ENCODE data around the gene SCN9A.
"Not testable (repeated sequence)": the region's sequence is repeated elsewhere in the genome, so short reads cannot be mapped to it uniquely, and the experiment has no call there.

Gene SCN9A

DNA sequence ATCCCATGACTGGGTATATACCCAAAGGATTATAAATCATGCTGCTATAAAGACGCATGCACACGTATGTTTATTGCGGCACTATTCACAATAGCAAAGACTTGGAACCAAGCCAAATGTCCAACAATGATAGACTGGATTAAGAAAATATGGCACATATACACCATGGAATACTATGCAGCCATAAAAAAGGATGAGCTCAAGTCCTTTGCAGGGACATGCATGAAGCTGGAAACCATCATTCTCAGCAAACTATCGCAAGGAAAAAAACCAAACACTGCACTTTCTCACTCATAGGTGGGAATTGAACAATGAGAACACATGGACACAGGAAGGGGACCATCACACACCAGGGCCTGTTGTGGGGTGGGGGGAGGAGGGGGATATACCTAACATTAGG lies 165.8 kb downstream of the SCN9A start:
- not testable (repeated sequence) for H3K27ac ChIP-seq (ENCODE audit: low read depth, low read length); H3K9ac ChIP-seq (ENCODE audit: low read depth, low read length); H3K27me3 ChIP-seq (ENCODE audit: insufficient read depth, low read length); H3K36me3 ChIP-seq (ENCODE audit: insufficient read depth, low read length); H3K9me3 ChIP-seq (ENCODE audit: insufficient read depth, low read depth, low read length); H3K4me3 ChIP-seq (ENCODE audit: low read length); H3K4me1 ChIP-seq (ENCODE audit: insufficient read depth, low read length)
- WGBS = 100% methylated on average over 1 of the region's 4 CpGs

DNA sequence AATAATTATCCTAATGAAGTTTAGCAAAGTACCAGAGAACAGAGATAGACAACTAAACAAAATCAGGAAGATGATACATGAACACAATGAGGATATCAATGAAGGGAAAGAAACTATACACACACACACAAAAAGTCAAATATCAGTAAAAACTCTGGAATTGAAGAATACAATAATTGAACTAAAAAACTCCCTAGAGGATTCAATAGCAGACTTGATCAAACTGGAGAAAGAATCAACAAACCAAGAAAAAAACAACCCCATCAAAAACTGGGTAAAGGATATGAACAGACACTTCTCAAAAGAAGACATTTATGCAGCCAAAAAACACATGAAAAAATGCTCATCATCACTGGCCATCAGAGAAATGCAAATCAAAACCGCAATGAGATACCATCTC lies 166.4 kb downstream of the SCN9A start:
- not testable (repeated sequence) for H3K27ac ChIP-seq (ENCODE audit: low read depth, low read length); H3K4me1 ChIP-seq (ENCODE audit: insufficient read depth, low read length); H3K36me3 ChIP-seq (ENCODE audit: insufficient read depth, low read length); H3K9me3 ChIP-seq (ENCODE audit: insufficient read depth, low read depth, low read length); H3K4me3 ChIP-seq (ENCODE audit: low read length); H3K9ac ChIP-seq (ENCODE audit: low read depth, low read length); H3K27me3 ChIP-seq (ENCODE audit: insufficient read depth, low read length)
- no CpG with 5 or more reads among the region's 1 CpG for WGBS

DNA sequence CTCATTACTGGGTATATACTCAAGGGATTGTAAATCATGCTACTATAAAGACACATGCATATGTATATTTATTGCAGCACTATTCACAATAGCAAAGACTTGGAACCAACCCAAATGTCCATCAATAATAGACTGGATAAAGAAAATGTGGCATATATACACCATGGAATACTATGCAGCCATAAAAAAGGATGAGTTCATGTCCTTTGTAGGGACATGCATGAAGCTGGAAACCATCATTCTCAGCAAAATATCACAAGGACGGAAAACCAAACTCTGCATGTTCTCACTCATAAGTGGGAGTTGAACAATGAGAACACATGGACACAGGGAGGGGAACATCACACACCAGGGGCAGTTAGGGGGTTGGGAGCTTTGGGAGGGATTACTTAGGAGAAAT lies 169.6 kb downstream of the SCN9A start:
- no CpG with 5 or more reads among the region's 1 CpG for WGBS
- H3K9ac ChIP-seq (ENCODE audit: low read depth, low read length); H3K4me3 ChIP-seq (ENCODE audit: low read length); H3K36me3 ChIP-seq (ENCODE audit: insufficient read depth, low read length); H3K27me3 ChIP-seq (ENCODE audit: insufficient read depth, low read length); H3K27ac ChIP-seq (ENCODE audit: low read depth, low read length); H3K9me3 ChIP-seq (ENCODE audit: insufficient read depth, low read depth, low read length); H3K4me1 ChIP-seq (ENCODE audit: insufficient read depth, low read length): not testable (repeated sequence)

- Histone ChIP-seq H3K4me3 (ENCODE audit: low read length) (no peak overlapping the region), H3K9me3 (ENCODE audit: insufficient read depth, low read depth, low read length) (peaks cover 3% of the 10 kb centered on the region; the same call in 1 of the 2 replicates), H3K9ac (ENCODE audit: low read depth, low read length) (no peak overlapping the region), H3K4me1 (ENCODE audit: insufficient read depth, low read length) (no peaks in the 10 kb centered on the region), H3K27ac (ENCODE audit: low read depth, low read length) (no peak overlapping the region), H3K27me3 (ENCODE audit: insufficient read depth, low read length) (no peaks in the 10 kb centered on the region), H3K36me3 (ENCODE audit: insufficient read depth, low read length) (no peaks in the 10 kb centered on the region)
Measured at GRCh38 chr2:166202778-166203177, 173.0 kb downstream of the SCN9A start.

DNA sequence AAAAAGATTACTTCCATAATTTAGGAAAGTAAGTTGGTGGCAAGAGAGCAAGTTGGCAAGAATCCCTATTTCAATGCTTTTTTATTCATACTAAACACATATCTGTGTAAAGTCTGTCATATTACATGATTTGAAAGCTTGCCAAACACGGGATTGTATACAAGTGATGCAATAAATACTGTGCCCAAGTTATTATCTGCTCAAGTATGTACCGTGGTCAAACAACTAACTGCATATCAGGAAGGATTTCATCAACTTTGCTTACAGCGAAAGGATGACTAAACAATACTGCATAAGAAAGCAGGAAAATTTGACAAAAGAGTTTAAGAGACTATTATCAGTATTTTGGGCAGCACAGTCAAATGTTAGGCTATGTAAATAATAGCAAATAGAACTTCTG lies 178.3 kb downstream of the SCN9A start:
- Histone ChIP-seq H3K27ac (ENCODE audit: low read depth, low read length) (no peak overlapping the region), H3K9ac (ENCODE audit: low read depth, low read length) (no peak overlapping the region), H3K36me3 (ENCODE audit: insufficient read depth, low read length) (no peaks in the 10 kb centered on the region), H3K27me3 (ENCODE audit: insufficient read depth, low read length) (no peaks in the 10 kb centered on the region), H3K4me1 (ENCODE audit: insufficient read depth, low read length) (no peaks in the 10 kb centered on the region), H3K9me3 (ENCODE audit: insufficient read depth, low read depth, low read length) (no peaks in the 10 kb centered on the region), H3K4me3 (ENCODE audit: low read length) (no peak overlapping the region)
- 96% methylated on average over 3 of the region's 3 CpGs for WGBS

- no CpG with 5 or more reads among the region's 2 CpGs for WGBS
- Histone ChIP-seq H3K27ac (ENCODE audit: low read depth, low read length) (no peak overlapping the region), H3K9ac (ENCODE audit: low read depth, low read length) (no peak overlapping the region), H3K27me3 (ENCODE audit: insufficient read depth, low read length) (no peaks in the 10 kb centered on the region), H3K36me3 (ENCODE audit: insufficient read depth, low read length) (no peaks in the 10 kb centered on the region), H3K4me1 (ENCODE audit: insufficient read depth, low read length) (no peaks in the 10 kb centered on the region), H3K9me3 (ENCODE audit: insufficient read depth, low read depth, low read length) (no peaks in the 10 kb centered on the region), H3K4me3 (ENCODE audit: low read length) (no peak overlapping the region)
Measured at GRCh38 chr2:166193407-166193806, 182.3 kb downstream of the SCN9A start.

GRCh38 chr2:166188084-166188483 lies 187.7 kb downstream of the SCN9A start:
- Histone ChIP-seq H3K4me3 (ENCODE audit: low read length) (no peak overlapping the region), H3K4me1 (ENCODE audit: insufficient read depth, low read length) (peaks cover 12% of the 10 kb centered on the region), H3K36me3 (ENCODE audit: insufficient read depth, low read length) (no peaks in the 10 kb centered on the region), H3K9me3 (ENCODE audit: insufficient read depth, low read depth, low read length) (no peaks in the 10 kb centered on the region), H3K27ac (ENCODE audit: low read depth, low read length) (no peak overlapping the region), H3K27me3 (ENCODE audit: insufficient read depth, low read length) (no peaks in the 10 kb centered on the region), H3K9ac (ENCODE audit: low read depth, low read length) (no peak overlapping the region)
- 68% methylated on average over 3 of the region's 3 CpGs for WGBS

DNA sequence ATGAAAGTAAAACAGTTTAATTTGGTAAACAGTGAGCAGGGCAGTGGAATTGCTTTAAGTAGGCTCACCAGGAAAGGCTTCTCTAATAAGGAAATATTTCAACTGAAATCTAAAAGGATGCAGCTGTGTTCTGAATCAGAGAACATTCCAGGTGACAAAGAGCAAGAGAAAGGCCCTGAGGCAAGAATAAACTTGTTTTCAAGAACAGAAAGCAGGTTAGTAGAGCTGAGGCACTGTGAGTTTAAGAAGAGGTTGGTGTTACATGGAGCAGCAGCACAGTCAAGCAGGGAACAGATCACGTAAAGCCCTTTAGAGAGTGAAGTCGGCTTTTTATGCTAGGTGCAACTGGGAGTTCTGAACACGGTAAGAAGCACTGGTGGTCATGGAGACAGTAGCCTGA lies 191.0 kb downstream of the SCN9A start:
- Histone ChIP-seq H3K27me3 (ENCODE audit: insufficient read depth, low read length) (no peaks in the 10 kb centered on the region), H3K36me3 (ENCODE audit: insufficient read depth, low read length) (no peaks in the 10 kb centered on the region), H3K4me3 (ENCODE audit: low read length) (no peak overlapping the region), H3K27ac (ENCODE audit: low read depth, low read length) (no peak overlapping the region), H3K4me1 (ENCODE audit: insufficient read depth, low read length) (peaks cover 12% of the 10 kb centered on the region), H3K9me3 (ENCODE audit: insufficient read depth, low read depth, low read length) (no peaks in the 10 kb centered on the region), H3K9ac (ENCODE audit: low read depth, low read length) (no peak overlapping the region)
- 86% methylated on average over 3 of the region's 3 CpGs for whole genome bisulfite sequencing

DNA sequence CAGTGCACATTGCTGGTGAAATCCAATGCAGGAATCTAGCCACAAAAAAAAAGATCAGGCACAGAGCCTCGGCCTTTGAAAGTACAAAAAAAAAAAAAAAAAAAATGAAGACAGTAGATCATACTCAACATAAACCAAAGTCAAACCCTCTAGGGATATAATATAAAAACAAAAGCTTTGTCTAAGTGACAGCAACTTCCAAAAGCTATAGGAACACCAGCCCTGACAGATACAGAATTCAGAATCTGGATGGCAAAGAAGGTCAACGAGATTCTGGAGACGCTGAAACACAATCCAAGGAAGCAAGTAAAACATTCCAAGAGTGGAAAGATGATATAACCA lies 194.0 kb downstream of the SCN9A start:
- peaks cover 12% of the 10 kb centered on the region for H3K4me1 ChIP-seq (ENCODE audit: insufficient read depth, low read length)
- 70% methylated on average over 2 of the region's 3 CpGs for WGBS
- no peak overlapping the region for H3K9ac ChIP-seq (ENCODE audit: low read depth, low read length)
- no peak overlapping the region for H3K4me3 ChIP-seq (ENCODE audit: low read length)
- H3K9me3 ChIP-seq (ENCODE audit: insufficient read depth, low read depth, low read length) = no peaks in the 10 kb centered on the region
- no peak overlapping the region for H3K27ac ChIP-seq (ENCODE audit: low read depth, low read length)
- H3K27me3 ChIP-seq (ENCODE audit: insufficient read depth, low read length) = no peaks in the 10 kb centered on the region
- no peaks in the 10 kb centered on the region for H3K36me3 ChIP-seq (ENCODE audit: insufficient read depth, low read length)

DNA sequence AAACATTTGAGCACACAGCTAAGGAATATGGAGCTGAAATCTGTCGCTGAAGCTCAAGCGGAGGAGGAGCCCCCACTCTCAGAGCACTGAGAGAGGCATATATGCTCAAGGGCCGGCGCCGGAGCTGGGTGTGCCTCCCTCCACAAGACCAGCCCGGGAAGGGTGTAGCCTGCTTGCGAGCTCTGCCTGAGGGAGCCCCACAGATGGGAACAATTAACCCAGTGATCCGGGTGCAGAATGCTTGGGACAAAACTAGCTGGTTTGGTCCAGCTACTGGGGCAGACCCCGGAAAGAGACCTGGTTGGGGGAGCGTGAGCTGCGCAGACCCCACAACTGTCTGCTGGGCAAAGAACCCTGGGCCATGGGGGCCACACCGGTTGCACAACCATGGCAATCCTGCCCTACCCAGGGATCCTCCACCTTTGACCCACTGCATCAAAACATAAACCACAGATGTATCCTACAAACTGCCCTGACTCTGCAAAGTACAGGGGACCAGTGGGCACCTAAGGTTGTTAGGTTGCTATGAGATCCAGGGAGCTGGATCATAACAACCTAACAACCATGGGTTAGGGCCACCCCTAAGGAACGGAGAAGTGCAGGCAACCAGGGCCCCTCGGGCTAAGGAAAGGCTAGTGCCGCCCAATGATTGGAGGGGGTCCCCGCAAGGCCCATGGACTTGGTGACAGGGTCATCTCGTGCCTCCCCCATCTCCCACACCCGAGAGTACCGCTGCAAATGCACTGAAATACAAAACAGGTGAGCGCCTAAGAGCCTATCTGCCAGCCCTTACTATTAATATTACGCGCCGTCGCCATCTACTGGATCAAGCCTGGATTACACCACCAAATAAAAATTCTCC lies 194.6 kb downstream of the SCN9A start:
- Histone ChIP-seq H3K4me3 (ENCODE audit: low read length) (no peak overlapping the region), H3K4me1 (ENCODE audit: insufficient read depth, low read length) (peaks cover 12% of the 10 kb centered on the region), H3K27ac (ENCODE audit: low read depth, low read length) (no peak overlapping the region), H3K9ac (ENCODE audit: low read depth, low read length) (no peak overlapping the region), H3K9me3 (ENCODE audit: insufficient read depth, low read depth, low read length) (no peaks in the 10 kb centered on the region), H3K36me3 (ENCODE audit: insufficient read depth, low read length) (no peaks in the 10 kb centered on the region), H3K27me3 (ENCODE audit: insufficient read depth, low read length) (no peaks in the 10 kb centered on the region)
- WGBS = 66% methylated on average over 24 of the region's 24 CpGs

DNA sequence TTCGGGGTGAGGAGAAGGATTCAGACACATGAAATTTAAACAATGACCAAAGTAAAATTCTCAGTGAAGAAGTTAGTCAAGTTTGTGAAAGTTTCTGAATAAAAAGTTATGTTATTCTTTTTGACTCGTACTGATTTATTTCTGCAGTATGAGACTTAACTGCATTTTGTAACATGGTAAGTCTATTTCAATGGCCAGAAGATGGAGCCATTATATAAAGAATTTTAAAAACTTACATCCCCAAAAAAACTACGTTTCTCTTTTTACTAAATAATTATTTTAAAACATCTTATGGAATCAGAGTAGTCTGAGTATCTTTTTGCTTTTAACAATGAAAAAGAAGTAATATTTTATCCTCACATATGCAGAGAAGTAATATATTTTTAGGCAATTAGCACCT lies 196.5 kb downstream of the SCN9A start:
- Histone ChIP-seq H3K27me3 (ENCODE audit: insufficient read depth, low read length) (no peaks in the 10 kb centered on the region), H3K9me3 (ENCODE audit: insufficient read depth, low read depth, low read length) (no peaks in the 10 kb centered on the region), H3K4me3 (ENCODE audit: low read length) (no peak overlapping the region), H3K4me1 (ENCODE audit: insufficient read depth, low read length) (peaks cover 4% of the 10 kb centered on the region; the same call in 1 of the 2 replicates), H3K27ac (ENCODE audit: low read depth, low read length) (no peak overlapping the region), H3K36me3 (ENCODE audit: insufficient read depth, low read length) (no peaks in the 10 kb centered on the region), H3K9ac (ENCODE audit: low read depth, low read length) (no peak overlapping the region)
- WGBS = 86% methylated on average over 1 of the region's 3 CpGs

DNA sequence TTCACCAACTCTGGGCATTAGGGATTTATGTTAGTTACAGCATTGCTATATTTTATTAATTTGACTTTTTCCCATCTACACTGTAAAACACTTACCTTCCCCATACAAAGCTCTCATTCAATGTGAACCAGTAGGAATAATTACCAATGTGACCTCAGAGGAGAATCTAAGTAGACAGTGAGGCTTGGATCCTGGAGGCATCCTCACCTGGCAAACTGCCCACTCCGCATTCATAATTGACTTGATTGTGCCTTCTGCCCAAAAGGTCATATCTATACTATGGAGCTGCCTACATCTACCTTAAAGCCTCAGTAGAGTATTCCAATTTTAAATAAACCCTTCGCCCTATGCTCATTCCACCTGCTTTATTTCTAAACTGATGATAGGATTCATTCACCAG lies 202.5 kb downstream of the SCN9A start:
- Histone ChIP-seq H3K9ac (ENCODE audit: low read depth, low read length) (no peak overlapping the region), H3K4me1 (ENCODE audit: insufficient read depth, low read length) (0 out of 2 replicates have a peak, but pooled peaks cover 3% of the 10 kb centered on the region), H3K36me3 (ENCODE audit: insufficient read depth, low read length) (no peaks in the 10 kb centered on the region), H3K4me3 (ENCODE audit: low read length) (no peak overlapping the region), H3K27me3 (ENCODE audit: insufficient read depth, low read length) (no peaks in the 10 kb centered on the region), H3K27ac (ENCODE audit: low read depth, low read length) (no peak overlapping the region), H3K9me3 (ENCODE audit: insufficient read depth, low read depth, low read length) (no peaks in the 10 kb centered on the region)
- 86% methylated on average over 2 of the region's 2 CpGs for WGBS
